Panc1 (cell line): ENCODE measurements around the gene NPNT. TPM values are rescaled to one million over a fixed set of nuclear protein-coding genes. Genes with fewer than 3 reads are reported as not detected.

Source experiments
- ATAC-seq: fragments of 200-7000 bp; cut with Tn5 transposase; 2 replicates; pipeline ENCODE4 v1.9.1; 2020; ENCODE audit warnings: mild to moderate bottlenecking, moderate library complexity
- BruUV-seq: library from RNA; stranded (reverse); fragments of 400-500 nt; replicated peaks from 2 replicates; lab custom pipeline; 2021; lab: Mats Ljungman, UMichigan
- CTCF ChIA-PET: fragments of 300-600 bp; sonication (Branson Sonifier 250); formaldehyde crosslinking; loops from one replicate; lab custom pipeline; 2022; ENCODE audit warnings: antibody characterized with exemption; lab: Charles Lee
- POLR2A ChIA-PET: fragments of 300-600 bp; sonication (Branson Sonifier 250); formaldehyde crosslinking; loops from one replicate; lab custom pipeline; 2022; ENCODE audit warnings: antibody characterized with exemption; lab: Charles Lee
- DNase-seq: peaks from one replicate; pipeline ENCODE4 v3.0.0-alpha.2; 2010; ENCODE audit warnings: low read depth, low spot score
- H3K27ac ChIP-seq: 2 replicates; pipeline ENCODE4 v1.5.1; 2011; ENCODE audit warnings: mild to moderate bottlenecking, low read length, inconsistent platforms
- H3K27me3 ChIP-seq: fragments of 200-500 bp; sonication (Bioruptor generic); 2 replicates; pipeline ENCODE4 v1.6.0; 2014; ENCODE audit warnings: low read length, inconsistent platforms; ENCODE audit not compliant: control insufficient read depth, insufficient read depth
- H3K36me3 ChIP-seq: fragments of 200-500 bp; sonication (Bioruptor generic); 2 replicates; pipeline ENCODE4 v1.5.1; 2014; ENCODE audit warnings: inconsistent platforms, mild to moderate bottlenecking, low read length, moderate library complexity; ENCODE audit not compliant: control insufficient read depth, insufficient read depth
- H3K4me1 ChIP-seq: 2 replicates; pipeline ENCODE4 v1.5.1; 2011; ENCODE audit warnings: inconsistent platforms, mild to moderate bottlenecking, low read length, moderate library complexity; ENCODE audit not compliant: control insufficient read depth, insufficient read depth
- H3K4me3 ChIP-seq, 2 experiments: 2 replicates each; pipeline ENCODE4 v1.5.1; 2011 to 2012; ENCODE audit warnings: low read depth in 2 of 2, low read length in 2 of 2, mild to moderate bottlenecking in 2 of 2, inconsistent platforms in 1 of 2, moderate library complexity in 1 of 2
- H3K9me3 ChIP-seq: fragments of 200-500 bp; sonication (Bioruptor generic); 2 replicates; pipeline ENCODE4 v1.5.1; 2014; ENCODE audit warnings: low read depth, mild to moderate bottlenecking, inconsistent platforms, low read length, moderate library complexity; ENCODE audit not compliant: control insufficient read depth, insufficient read depth
- POLR2AphosphoS5 ChIP-seq: IDR thresholded peaks from 2 replicates; pipeline ENCODE4 v1.6.1; 2012; ENCODE audit warnings: mild to moderate bottlenecking, low read depth, low read length, moderate library complexity
- SIN3A ChIP-seq: IDR thresholded peaks from 2 replicates; pipeline ENCODE4 v1.6.1; 2012; ENCODE audit warnings: low read depth, mild to moderate bottlenecking, low read length, moderate library complexity, borderline replicate concordance; ENCODE audit not compliant: insufficient read depth
- TCF7L2 ChIP-seq: IDR thresholded peaks from 2 replicates; pipeline ENCODE4 v1.6.1; 2011; ENCODE audit warnings: mild to moderate bottlenecking, low read depth, low read length, inconsistent platforms
- in situ Hi-C: cut with HindIII; loops from 2 replicates; pipeline ENCODE4 v1.10.0; 2016; ENCODE audit warnings: low sequenced_read_pairs, low pct_unique_long_range_greater_than_20kb
- intact Hi-C: fragments of 100-400 bp; cut with micrococcal nuclease; formaldehyde crosslinking; loops from one replicate; pipeline ENCODE4 v1.10.0; 2022; ENCODE audit not compliant: unreplicated experiment
- total RNA-seq: library from RNA; stranded (reverse); gene quantifications from one replicate; pipeline ENCODE4 v1.2.1, GENCODE V29; 2021; ENCODE audit not compliant: unreplicated experiment
- TF ChIP-seq, protein P1 (sequence below), 2 experiments: IDR thresholded peaks; 2 replicates each; pipeline ENCODE4 v1.6.1; 2011 to 2012; ENCODE audit warnings: low read depth in 2 of 2, control low read depth in 1 of 2, low read length in 1 of 2, mild to moderate bottlenecking in 1 of 2, moderate library complexity in 1 of 2; ENCODE audit not compliant: insufficient read depth in 1 of 2
- TF ChIP-seq, protein P2 (sequence below): fragments of 450-650 bp; IDR thresholded peaks from 2 replicates; pipeline ENCODE4 v1.5.1; 2017; ENCODE audit warnings: mild to moderate bottlenecking

Gene NPNT
- total RNA-seq, 1 experiment from 2014 or later = 1.9 TPM

GRCh38 chr4:105966051-105966450 lies 70.8 kb downstream of the NPNT start:
- POLR2A ChIA-PET = no interaction called here
- no peak for TF ChIP-seq SIN3A
- TF ChIP-seq, protein P1, sequence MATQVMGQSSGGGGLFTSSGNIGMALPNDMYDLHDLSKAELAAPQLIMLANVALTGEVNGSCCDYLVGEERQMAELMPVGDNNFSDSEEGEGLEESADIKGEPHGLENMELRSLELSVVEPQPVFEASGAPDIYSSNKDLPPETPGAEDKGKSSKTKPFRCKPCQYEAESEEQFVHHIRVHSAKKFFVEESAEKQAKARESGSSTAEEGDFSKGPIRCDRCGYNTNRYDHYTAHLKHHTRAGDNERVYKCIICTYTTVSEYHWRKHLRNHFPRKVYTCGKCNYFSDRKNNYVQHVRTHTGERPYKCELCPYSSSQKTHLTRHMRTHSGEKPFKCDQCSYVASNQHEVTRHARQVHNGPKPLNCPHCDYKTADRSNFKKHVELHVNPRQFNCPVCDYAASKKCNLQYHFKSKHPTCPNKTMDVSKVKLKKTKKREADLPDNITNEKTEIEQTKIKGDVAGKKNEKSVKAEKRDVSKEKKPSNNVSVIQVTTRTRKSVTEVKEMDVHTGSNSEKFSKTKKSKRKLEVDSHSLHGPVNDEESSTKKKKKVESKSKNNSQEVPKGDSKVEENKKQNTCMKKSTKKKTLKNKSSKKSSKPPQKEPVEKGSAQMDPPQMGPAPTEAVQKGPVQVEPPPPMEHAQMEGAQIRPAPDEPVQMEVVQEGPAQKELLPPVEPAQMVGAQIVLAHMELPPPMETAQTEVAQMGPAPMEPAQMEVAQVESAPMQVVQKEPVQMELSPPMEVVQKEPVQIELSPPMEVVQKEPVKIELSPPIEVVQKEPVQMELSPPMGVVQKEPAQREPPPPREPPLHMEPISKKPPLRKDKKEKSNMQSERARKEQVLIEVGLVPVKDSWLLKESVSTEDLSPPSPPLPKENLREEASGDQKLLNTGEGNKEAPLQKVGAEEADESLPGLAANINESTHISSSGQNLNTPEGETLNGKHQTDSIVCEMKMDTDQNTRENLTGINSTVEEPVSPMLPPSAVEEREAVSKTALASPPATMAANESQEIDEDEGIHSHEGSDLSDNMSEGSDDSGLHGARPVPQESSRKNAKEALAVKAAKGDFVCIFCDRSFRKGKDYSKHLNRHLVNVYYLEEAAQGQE (IDR thresholded peaks at IDR 0.05; ENCODE audit: insufficient read depth in 1 of 2, low read depth in 2 of 2, low read length in 1 of 2) = no peak
- TF ChIP-seq, protein P2, sequence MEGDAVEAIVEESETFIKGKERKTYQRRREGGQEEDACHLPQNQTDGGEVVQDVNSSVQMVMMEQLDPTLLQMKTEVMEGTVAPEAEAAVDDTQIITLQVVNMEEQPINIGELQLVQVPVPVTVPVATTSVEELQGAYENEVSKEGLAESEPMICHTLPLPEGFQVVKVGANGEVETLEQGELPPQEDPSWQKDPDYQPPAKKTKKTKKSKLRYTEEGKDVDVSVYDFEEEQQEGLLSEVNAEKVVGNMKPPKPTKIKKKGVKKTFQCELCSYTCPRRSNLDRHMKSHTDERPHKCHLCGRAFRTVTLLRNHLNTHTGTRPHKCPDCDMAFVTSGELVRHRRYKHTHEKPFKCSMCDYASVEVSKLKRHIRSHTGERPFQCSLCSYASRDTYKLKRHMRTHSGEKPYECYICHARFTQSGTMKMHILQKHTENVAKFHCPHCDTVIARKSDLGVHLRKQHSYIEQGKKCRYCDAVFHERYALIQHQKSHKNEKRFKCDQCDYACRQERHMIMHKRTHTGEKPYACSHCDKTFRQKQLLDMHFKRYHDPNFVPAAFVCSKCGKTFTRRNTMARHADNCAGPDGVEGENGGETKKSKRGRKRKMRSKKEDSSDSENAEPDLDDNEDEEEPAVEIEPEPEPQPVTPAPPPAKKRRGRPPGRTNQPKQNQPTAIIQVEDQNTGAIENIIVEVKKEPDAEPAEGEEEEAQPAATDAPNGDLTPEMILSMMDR = no peak
- no peak for TF ChIP-seq POLR2AphosphoS5
- no peak for TF ChIP-seq TCF7L2
- H3K27ac ChIP-seq = no peak overlapping the region
- H3K9me3 ChIP-seq = no peaks in the 10 kb centered on the region
- BruUV-seq = no TSS peak
- ATAC-seq (no peak), DNase-seq (no peak)
- no peaks in the 10 kb centered on the region for H3K36me3 ChIP-seq
- no peaks in the 10 kb centered on the region for H3K27me3 ChIP-seq
- in situ Hi-C loops (no loop called here), intact Hi-C loops (no loop called here)
- CTCF ChIA-PET = no interaction called here
- H3K4me3 ChIP-seq = no peak overlapping the region
- no peaks in the 10 kb centered on the region for H3K4me1 ChIP-seq

DNA sequence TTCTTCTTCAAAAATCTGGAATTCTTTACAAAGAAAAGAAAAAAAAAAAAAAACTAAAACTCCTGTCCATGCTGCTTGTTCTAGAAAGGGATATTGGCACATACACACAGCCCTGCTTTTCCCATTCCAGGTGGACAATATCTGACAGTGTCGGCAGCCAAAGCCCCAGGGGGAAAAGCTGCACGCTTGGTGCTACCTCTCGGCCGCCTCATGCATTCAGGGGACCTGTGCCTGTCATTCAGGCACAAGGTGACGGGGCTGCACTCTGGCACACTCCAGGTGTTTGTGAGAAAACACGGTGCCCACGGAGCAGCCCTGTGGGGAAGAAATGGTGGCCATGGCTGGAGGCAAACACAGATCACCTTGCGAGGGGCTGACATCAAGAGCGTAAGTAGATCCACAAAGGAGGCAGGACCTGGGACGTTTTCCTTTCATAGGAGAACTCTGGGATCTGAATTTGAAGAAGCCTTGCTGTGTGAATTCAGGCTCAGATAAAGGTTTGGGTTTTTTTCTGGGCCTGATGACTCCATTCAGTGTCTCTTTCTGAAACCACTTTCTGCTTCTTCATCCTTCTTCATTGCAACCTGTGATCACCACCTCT lies 71.9 kb downstream of the NPNT start:
- DNase-seq (no peak), ATAC-seq (no peak)
- POLR2A ChIA-PET = no interaction called here
- no peaks in the 10 kb centered on the region for H3K9me3 ChIP-seq
- CTCF ChIA-PET = no interaction called here
- in situ Hi-C loops = no loop called here
- BruUV-seq = no TSS peak
- no peaks in the 10 kb centered on the region for H3K36me3 ChIP-seq
- no peak overlapping the region for H3K27ac ChIP-seq
- TF ChIP-seq TCF7L2 (no peak), SIN3A (no peak), POLR2AphosphoS5 (no peak)
- TF ChIP-seq, protein P1 (IDR thresholded peaks at IDR 0.05; ENCODE audit: insufficient read depth in 1 of 2, low read depth in 2 of 2, low read length in 1 of 2) = no peak
- TF ChIP-seq, protein P2 = no peak
- intact Hi-C loops = no loop called here
- H3K4me3 ChIP-seq = no peak overlapping the region
- H3K4me1 ChIP-seq = no peaks in the 10 kb centered on the region
- no peaks in the 10 kb centered on the region for H3K27me3 ChIP-seq
